Measurements from ENCODE around the gene SCD5.

Gene SCD5

DNA sequence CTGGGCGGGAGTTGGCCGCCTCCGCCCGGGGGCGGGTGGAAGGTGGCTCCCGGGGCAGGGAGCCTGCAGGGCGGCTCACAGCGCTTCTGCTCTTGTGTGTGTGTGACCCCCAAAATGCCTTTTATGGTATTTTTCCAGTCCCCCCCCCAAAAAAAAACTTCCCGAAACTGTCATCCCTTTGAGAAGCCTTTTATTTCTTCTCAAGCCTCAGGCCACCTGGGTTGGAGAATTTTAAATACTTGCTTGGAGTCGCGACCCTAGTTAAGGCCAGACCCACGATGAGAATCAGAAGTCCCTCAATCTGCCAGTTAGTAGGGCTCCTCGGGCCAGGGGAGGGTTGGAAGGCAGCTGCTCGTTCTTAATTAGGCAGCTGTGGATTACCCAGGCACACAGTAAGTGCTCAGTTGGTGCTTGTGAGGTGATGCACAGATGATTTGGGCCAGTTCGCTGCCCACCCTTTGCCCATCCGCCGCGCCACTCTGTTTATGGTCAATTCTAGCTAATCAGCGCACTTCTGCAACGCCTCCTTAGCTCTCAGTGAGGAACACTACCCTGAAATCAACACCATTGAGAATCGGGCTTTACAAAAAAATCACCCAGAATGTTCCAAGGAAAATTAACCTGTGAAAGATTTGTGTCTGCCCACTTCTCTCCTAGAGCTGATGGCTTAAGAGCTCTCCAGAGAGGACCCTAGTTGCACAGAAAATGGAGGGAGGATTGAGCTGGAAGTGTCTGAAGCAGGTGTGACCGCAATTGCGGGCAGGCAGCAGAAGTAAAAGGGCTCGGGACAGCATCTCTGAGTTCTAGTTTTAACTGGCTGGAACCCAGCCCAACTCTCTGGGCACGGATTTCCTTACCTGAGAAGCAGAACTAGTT, 648 bp upstream of the SCD5 start:
- peak in 7 of 42 donors; percentile 17 to 61 (median 35) for DNase-seq
- intact Hi-C loops (cut with DNase I), result loop anchor here (10.0 kb wide), 1 partner anchor 54 kb away; no protein-coding TSS in a partner anchor

DNA sequence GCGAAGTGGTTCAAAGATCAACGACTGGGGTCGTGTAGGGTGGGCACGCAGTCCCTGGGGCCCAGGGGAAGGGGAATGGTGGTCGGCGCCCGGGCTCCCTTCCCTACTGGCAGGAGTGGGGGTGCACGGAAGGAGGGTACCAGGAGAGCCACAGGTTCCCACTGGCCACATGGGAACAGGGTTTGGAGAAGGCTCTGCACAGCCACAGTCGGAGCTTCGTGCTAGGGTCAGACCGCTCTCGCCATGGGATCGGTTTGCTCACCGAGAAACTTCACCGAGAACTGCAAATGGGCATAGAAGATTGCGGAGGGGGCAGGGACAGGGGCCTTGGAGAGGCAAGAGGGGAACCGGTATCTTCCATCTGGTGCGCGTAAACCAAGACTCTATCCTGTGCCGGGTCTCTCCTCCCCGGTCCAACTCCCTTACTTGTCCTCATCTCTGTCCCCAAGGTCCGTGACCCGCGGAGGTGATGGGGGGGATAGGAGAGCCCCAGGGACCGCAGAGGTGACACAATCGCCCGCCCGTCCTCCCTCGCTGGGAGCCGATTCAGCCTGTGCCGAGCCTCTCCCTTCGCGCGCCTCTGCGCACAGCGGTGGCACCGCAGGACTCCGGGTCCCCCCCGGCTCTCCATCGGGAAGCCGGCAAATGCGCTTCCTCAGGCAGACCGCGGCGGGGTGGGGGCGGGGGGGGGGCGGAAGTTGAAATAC, 1.0 kb downstream of the SCD5 start:
- intact Hi-C loops (cut with DNase I), result loop anchor here (10.0 kb wide), 1 partner anchor 53 kb away; no protein-coding TSS in a partner anchor
- DNase-seq, result peak in 34 of 42 donors; percentile 38 to 79 (median 56)

GRCh38 chr4:82797040-82797404, 1.6 kb downstream of the SCD5 start:
- DNase-seq, result peak in 17 of 42 donors; percentile 32 to 77 (median 48)
- intact Hi-C loops (cut with DNase I), result loop anchor here (10.0 kb wide), 1 partner anchor 52 kb away; no protein-coding TSS in a partner anchor

DNA sequence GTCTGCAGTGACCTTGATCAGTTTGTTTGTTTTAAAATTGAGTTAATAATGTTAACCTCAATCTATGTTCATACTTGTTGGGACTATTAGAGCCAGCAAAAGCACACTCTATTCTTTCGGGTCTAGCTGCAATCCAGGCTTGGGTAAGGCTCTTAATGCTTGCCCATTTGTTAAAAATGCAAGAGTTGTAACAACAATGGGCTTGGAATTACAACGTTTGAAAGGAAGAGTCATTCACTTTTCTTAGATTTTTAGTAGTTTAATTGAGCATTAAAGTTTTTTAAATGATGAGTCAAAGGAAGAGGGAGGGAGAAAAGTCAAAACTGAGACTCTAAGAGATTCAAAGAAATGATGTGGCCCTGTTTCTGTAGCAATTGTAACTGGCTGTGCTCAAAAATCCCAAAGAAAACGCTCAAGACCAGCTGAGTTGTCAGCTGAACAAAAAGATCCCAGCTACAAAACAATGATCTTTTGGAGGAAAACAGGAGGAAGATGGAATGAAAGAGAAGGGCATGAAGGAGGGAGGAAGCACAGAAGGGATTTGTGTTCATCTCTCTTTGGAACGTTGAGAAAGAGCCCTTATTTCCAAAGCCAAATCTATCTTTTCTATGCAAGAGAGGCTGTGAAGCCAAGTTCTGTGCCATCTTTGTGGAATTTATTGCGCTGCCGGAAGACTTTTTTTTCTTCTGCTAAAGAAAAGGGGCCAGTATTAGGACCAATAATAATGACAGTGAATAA, 5.5 kb downstream of the SCD5 start:
- intact Hi-C loops (cut with DNase I), result loop anchor here (10.0 kb wide), 1 partner anchor 48 kb away; no protein-coding TSS in a partner anchor
- peak in 8 of 42 donors; percentile 16 to 70 (median 34) for DNase-seq

- DNase-seq, result peak in 4 of 42 donors; percentile 7 to 48 (median 30)
- intact Hi-C loops (cut with DNase I), result loop anchor here (10.0 kb wide), 1 partner anchor 46 kb away; no protein-coding TSS in a partner anchor
These were observed 7.4 kb downstream of the SCD5 start for GRCh38 chr4:82791179-82791578.

DNA sequence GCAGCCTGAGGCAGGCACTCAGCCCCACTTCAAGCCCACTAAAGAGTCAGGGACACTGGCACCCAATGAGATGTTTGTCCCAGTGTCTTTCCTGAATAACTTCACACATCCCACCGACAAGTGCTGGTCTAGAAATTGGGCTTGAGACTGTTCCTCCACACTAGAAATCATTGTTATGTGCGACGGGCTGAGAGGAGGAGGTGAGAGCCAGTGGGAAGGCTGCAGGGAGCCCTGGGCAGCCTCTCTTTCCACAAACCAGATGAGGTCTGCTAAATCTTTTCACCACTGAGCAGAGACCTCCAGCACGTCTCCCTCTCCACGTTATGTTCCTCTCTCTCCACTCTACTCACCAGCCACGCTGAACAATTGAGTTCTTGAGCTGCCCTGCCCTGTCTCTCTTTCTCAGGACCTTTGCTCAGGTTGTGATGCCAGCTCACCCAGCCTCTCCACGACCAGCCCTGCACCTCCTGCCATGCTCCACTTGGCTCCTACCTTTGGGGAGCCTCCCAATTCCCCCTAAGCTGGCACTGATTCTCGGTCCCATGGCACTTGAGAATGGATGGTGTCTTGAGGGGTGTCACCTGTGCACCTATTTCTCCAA, 8.4 kb downstream of the SCD5 start:
- peak in 3 of 42 donors; percentile 13 to 54 (median 19) for DNase-seq
- intact Hi-C loops (cut with DNase I), result loop anchor here (10.0 kb wide), 1 partner anchor 45 kb away; no protein-coding TSS in a partner anchor

DNA sequence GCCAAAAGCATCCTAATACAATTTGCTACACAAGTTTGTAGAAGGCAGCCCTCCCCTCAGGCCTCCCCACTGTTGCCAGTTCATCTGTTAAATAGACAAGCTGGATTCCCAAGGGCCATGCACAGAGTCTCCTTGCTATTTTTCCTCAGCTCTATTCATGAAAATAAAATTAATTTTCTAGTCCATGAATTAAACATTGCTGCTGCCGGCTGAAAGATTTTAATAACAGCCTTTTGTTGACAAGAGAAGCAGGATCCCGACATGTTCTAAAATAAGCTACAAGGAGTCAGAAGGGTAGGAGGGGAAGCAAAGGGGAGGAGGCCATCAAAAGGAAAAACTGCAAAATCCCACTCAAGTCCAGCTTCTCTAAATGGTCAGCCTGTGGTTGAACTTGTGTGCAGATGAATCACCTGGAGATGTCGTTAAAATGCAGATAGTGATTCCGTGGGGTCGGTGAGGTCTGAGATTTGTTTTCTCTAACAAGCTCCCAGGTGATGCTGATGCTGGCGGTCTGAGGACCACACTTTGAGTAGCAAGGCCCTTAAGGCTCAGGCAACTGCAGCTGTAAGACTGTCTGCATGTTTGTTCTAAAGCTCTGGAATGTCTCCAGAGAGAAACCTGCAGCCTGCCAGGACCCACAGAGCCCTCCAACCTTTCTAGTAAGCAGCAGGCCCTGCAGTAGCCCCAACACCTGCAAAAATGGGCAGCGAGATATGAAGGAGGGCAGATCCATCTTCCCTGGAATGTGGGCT, 9.4 kb downstream of the SCD5 start:
- intact Hi-C loops (cut with DNase I), result no loop called here
- peak in 2 of 42 donors; percentile 15 to 54 for DNase-seq

- intact Hi-C loops (cut with DNase I), result no loop called here
- peak in 1 of 42 donors; percentile 12 for DNase-seq
These were observed 11.3 kb downstream of the SCD5 start for GRCh38 chr4:82787342-82787741.

DNA sequence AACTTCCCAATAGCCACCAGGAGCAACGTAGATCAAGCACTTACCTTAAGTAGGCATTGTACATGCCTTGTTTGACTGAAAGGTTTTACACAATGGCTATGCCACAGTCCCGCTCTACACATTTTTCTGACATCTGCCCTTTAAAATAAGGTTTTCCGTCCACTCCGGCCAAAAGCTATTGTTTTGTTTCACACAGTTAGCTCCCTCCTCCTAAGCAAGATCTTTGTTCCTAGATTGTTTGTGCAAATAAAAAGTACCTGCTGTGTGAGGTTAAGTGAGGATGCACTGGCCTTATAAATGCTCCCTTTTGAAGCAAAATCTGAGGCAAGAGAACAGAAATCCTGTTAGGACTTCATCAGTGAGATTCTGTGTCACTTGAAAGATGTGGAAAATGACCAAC, 11.8 kb downstream of the SCD5 start:
- intact Hi-C loops (cut with DNase I), result no loop called here
- peak in 1 of 42 donors; percentile 0 for DNase-seq

GRCh38 chr4:82785611-82786400, 12.8 kb downstream of the SCD5 start:
- intact Hi-C loops (cut with DNase I), result no loop called here
- peak in 16 of 42 donors; percentile 36 to 84 (median 56) for DNase-seq

DNA sequence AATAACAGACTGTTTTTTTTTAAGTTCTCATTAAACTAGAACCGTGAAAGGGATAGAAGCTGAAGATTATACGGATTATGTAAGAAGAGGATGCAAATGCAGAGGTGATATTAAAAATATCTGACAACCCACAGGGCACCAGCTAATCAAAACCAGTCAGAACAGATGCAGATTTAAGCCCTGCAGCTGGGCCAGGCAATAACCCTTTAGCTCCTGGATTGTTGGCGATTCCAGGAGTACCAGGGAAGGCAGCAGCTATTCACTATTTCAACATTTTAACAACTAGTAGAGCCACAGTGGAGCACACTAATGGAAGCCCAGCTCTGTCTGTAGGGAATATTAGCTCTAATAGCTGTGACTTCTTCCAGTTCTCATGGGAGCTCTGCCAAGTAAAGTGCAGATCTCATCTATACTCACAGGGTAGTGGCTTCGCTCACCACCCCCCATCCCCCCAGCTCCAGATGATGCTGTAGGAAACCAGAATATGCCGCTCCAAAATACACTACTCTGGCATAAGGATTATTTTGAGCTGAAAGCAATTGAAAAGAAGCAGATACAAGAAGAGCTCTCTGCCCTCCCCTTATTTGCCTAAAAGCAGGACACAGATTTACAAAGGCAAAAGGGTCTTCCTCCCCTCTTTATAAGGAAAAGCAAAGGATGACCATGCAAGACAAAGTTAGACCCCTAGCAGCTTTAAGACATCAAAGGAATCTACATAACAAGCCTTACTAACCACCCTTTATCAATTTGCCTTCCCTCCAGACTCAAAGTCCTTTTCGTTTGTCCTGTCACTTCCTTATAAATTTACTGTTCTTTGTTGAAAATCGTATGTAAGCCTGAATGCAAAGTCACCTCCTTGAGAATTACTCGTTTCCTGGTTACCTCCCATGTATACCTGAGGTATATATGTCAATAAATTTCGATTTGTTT, 13.7 kb downstream of the SCD5 start:
- DNase-seq, result peak in 6 of 42 donors; percentile 16 to 61 (median 28)
- intact Hi-C loops (cut with DNase I), result no loop called here

- intact Hi-C loops (cut with DNase I), result no loop called here
- DNase-seq, result peak in 16 of 42 donors; percentile 20 to 78 (median 50)
These were observed 15.8 kb downstream of the SCD5 start for GRCh38 chr4:82782626-82783345.

DNA sequence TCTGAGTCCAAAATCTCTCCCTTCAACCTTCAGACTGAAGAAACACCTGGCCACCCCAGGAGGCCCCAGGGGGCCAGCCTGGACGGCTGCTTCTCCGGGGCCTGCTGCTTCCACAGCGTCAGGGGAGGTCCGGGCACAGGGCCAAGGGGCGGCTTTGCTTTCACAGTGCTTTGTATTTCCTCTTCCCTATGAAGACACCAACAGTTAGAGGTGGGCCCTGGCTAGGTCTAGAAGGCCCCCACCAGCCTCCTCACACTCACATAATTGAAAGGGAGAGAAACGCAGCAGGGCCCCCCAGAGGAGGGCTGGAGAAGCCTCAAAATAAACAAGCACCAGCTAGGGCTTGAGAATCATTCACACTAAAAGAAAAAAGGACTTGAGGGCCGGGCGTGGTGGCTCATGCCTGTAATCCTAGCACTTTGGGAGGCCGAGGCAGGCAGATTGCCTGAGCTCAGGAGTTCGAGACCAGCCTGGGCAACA, 17.8 kb downstream of the SCD5 start:
- intact Hi-C loops (cut with DNase I), result no loop called here
- DNase-seq, result peak in 41 of 42 donors; percentile 47 to 91 (median 76)

DNA sequence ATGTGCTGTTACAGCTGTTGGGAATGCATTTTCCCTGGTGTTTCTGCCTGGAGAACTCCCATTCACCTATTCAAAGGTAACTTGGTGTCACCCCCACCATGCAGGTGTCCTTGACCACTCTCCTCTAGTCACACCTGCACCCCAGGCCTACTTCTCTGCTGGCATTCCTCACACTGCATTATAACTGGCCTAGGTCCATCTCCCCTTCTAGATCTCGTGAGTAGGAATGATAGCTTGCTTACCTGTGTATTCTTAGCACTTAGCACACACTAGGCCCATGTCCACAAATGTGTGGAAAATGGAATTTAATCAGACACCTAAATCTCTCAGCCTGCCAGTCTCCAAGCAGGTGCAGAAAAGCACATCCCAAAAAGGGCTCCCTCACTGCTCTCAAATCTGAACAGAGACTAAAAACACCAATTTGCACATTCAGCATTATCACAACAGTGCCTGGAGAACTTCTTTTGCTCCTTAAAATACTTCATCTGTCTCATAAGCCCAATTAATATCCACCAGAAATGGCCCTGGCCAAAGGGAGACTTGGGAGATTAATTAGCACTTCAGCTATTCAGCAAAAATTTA, 18.3 kb downstream of the SCD5 start:
- intact Hi-C loops (cut with DNase I), result no loop called here
- DNase-seq, result peak in 7 of 42 donors; percentile 7 to 34 (median 11)

GRCh38 chr4:82779032-82779431, 19.6 kb downstream of the SCD5 start:
- peak in 7 of 42 donors; percentile 4 to 35 (median 14) for DNase-seq
- intact Hi-C loops (cut with DNase I), result no loop called here
